K562 (cell line): ENCODE results near the gene TGM1. TPM values are rescaled to one million over a fixed set of nuclear protein-coding genes. Genes with fewer than 3 reads are reported as not detected.

Experiments
- ETV1 ChIP-seq: fragments of 450-650 bp; conservative IDR thresholded peaks from 2 replicates; pipeline ENCODE4 v1.6.1; 2016; ENCODE audit warnings: missing genetic modification characterization, control low read depth, low read depth, missing compliant biosample characterization
- ZKSCAN8 ChIP-seq: fragments of 200-800 bp; sonication (Bioruptor generic); IDR thresholded peaks from 2 replicates; pipeline ENCODE4 v1.6.1; 2016; ENCODE audit warnings: missing genetic modification characterization, missing compliant biosample characterization
- ZNF384 ChIP-seq: IDR thresholded peaks from 2 replicates; pipeline ENCODE4 v1.6.1; 2012; ENCODE audit warnings: low read depth, low read length, improper control_type of control experiment
- ZNF444 ChIP-seq: fragments of 250-450 bp; sonication (Bioruptor Pico); IDR thresholded peaks from 2 replicates; pipeline ENCODE4 v1.4.0; 2020; ENCODE audit warnings: mild to moderate bottlenecking, moderate library complexity
- polyA plus RNA-seq, 8 experiments: library from polyadenylated mRNA; depleted of rRNA in 4 of 8; stranded (reverse) in 5 of 8; unstranded in 3 of 8; fragments of >200 nt; fragmentation: Nextera tagmentation in 2 of 8; fragmentation: Illumina TruSeq in 1 of 8; extraction: Ambion mirVana in 2 of 8; extraction: Trizol in 1 of 8; gene quantifications; 2 replicates each; pipeline versions ENCODE4 v1.2.1 to v1.2.3, GENCODE V29; 2011 to 2014; ENCODE audit warnings: inconsistent platforms in 1 of 8, missing spikeins in 1 of 8
- total RNA-seq, 7 experiments: library from RNA; depleted of rRNA in 6 of 7; stranded (reverse); fragments of >200 nt in 6 of 7; fragmentation: Illumina TruSeq in 2 of 7; extraction: Trizol in 2 of 7; gene quantifications; 2 replicates each; pipeline versions ENCODE4 v1.2.1 to v1.2.3, GENCODE V29; 2011 to 2021; ENCODE audit warnings: low replicate concordance in 1 of 7
- TF ChIP-seq, protein P1 (sequence below): fragments of 450-650 bp; IDR thresholded peaks from 2 replicates; pipeline ENCODE4 v1.6.1; 2016; ENCODE audit warnings: mild to moderate bottlenecking, moderate library complexity
- TF ChIP-seq, protein P2 (sequence below), 2 experiments: fragments of 250-450 bp in 1 of 2; fragments of 450-650 bp in 1 of 2; sonication (Bioruptor Pico) in 1 of 2; IDR thresholded peaks; 2 replicates each; pipeline versions ENCODE4 v1.6.1 to v1.8.0; 2016 to 2021; ENCODE audit warnings: mild to moderate bottlenecking in 2 of 2, moderate library complexity in 2 of 2, missing compliant biosample characterization in 1 of 2, missing genetic modification characterization in 1 of 2

Gene TGM1
- total and polyA plus RNA-seq, 9 of the 15 experiments (the other 6 are each of a cell fraction or from before 2014, with no cell fraction given): 0.13 to 4.4 (median 0.88) TPM

GRCh38 chr14:24264298-24264697, 1.3 kb upstream of the TGM1 start (continued):
- TF ChIP-seq, protein P1, sequence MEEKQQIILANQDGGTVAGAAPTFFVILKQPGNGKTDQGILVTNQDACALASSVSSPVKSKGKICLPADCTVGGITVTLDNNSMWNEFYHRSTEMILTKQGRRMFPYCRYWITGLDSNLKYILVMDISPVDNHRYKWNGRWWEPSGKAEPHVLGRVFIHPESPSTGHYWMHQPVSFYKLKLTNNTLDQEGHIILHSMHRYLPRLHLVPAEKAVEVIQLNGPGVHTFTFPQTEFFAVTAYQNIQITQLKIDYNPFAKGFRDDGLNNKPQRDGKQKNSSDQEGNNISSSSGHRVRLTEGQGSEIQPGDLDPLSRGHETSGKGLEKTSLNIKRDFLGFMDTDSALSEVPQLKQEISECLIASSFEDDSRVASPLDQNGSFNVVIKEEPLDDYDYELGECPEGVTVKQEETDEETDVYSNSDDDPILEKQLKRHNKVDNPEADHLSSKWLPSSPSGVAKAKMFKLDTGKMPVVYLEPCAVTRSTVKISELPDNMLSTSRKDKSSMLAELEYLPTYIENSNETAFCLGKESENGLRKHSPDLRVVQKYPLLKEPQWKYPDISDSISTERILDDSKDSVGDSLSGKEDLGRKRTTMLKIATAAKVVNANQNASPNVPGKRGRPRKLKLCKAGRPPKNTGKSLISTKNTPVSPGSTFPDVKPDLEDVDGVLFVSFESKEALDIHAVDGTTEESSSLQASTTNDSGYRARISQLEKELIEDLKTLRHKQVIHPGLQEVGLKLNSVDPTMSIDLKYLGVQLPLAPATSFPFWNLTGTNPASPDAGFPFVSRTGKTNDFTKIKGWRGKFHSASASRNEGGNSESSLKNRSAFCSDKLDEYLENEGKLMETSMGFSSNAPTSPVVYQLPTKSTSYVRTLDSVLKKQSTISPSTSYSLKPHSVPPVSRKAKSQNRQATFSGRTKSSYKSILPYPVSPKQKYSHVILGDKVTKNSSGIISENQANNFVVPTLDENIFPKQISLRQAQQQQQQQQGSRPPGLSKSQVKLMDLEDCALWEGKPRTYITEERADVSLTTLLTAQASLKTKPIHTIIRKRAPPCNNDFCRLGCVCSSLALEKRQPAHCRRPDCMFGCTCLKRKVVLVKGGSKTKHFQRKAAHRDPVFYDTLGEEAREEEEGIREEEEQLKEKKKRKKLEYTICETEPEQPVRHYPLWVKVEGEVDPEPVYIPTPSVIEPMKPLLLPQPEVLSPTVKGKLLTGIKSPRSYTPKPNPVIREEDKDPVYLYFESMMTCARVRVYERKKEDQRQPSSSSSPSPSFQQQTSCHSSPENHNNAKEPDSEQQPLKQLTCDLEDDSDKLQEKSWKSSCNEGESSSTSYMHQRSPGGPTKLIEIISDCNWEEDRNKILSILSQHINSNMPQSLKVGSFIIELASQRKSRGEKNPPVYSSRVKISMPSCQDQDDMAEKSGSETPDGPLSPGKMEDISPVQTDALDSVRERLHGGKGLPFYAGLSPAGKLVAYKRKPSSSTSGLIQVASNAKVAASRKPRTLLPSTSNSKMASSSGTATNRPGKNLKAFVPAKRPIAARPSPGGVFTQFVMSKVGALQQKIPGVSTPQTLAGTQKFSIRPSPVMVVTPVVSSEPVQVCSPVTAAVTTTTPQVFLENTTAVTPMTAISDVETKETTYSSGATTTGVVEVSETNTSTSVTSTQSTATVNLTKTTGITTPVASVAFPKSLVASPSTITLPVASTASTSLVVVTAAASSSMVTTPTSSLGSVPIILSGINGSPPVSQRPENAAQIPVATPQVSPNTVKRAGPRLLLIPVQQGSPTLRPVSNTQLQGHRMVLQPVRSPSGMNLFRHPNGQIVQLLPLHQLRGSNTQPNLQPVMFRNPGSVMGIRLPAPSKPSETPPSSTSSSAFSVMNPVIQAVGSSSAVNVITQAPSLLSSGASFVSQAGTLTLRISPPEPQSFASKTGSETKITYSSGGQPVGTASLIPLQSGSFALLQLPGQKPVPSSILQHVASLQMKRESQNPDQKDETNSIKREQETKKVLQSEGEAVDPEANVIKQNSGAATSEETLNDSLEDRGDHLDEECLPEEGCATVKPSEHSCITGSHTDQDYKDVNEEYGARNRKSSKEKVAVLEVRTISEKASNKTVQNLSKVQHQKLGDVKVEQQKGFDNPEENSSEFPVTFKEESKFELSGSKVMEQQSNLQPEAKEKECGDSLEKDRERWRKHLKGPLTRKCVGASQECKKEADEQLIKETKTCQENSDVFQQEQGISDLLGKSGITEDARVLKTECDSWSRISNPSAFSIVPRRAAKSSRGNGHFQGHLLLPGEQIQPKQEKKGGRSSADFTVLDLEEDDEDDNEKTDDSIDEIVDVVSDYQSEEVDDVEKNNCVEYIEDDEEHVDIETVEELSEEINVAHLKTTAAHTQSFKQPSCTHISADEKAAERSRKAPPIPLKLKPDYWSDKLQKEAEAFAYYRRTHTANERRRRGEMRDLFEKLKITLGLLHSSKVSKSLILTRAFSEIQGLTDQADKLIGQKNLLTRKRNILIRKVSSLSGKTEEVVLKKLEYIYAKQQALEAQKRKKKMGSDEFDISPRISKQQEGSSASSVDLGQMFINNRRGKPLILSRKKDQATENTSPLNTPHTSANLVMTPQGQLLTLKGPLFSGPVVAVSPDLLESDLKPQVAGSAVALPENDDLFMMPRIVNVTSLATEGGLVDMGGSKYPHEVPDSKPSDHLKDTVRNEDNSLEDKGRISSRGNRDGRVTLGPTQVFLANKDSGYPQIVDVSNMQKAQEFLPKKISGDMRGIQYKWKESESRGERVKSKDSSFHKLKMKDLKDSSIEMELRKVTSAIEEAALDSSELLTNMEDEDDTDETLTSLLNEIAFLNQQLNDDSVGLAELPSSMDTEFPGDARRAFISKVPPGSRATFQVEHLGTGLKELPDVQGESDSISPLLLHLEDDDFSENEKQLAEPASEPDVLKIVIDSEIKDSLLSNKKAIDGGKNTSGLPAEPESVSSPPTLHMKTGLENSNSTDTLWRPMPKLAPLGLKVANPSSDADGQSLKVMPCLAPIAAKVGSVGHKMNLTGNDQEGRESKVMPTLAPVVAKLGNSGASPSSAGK: no peak
- TF ChIP-seq, protein P2, sequence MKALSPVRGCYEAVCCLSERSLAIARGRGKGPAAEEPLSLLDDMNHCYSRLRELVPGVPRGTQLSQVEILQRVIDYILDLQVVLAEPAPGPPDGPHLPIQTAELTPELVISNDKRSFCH (CRISPR knock-in tag; IDR thresholded peaks at IDR 0.05): no peak
- TF ChIP-seq, protein P2 (tag; IDR thresholded peaks at IDR 0.05): no peak
- TF ChIP-seq ZNF384: no peak
- TF ChIP-seq ZNF444 (CRISPR knock-in tag): no peak
- TF ChIP-seq ZKSCAN8 (CRISPR knock-in tag): no peak
- no peak for TF ChIP-seq ETV1 (tag)
